Measurements from ENCODE around the gene SPATS2L. TPM values are rescaled to one million over a fixed set of nuclear protein-coding genes. Genes with fewer than 3 reads are reported as not detected.

Gene SPATS2L
- total and polyA plus RNA-seq, 2 of the 13 experiments (the other 11 are each of a cell fraction or from before 2014, with no cell fraction given), result 154 to 212 TPM

- ChIA-PET CTCF (ENCODE audit: low intra/inter-chr PET ratio, low total read pairs) (no interaction called here), POLR2A (no interaction called here)
- no peaks in the 10 kb centered on the region for H3K9me3 ChIP-seq (ENCODE audit: low read length)
- no peak overlapping the region for H3K4me3 ChIP-seq (replicated peaks in 1 of 3; ENCODE audit: insufficient read depth in 1 of 3, low read depth in 2 of 3, low read length in 3 of 3)
- in situ Hi-C loops (cut with HindIII; ENCODE audit: extremely low pct_ligation_motif_present, low pct_unique_long_range_greater_than_20kb) (no loop called here), intact Hi-C loops (cut with micrococcal nuclease; ENCODE audit: unreplicated experiment) (no loop called here)
- no peaks in the 10 kb centered on the region for H3K79me2 ChIP-seq (ENCODE audit: insufficient read depth, low read length)
- no peaks in the 10 kb centered on the region for H3K27me3 ChIP-seq (ENCODE audit: control insufficient read depth in 1 of 2, insufficient read depth in 2 of 2, low read length in 2 of 2)
- H2AFZ ChIP-seq (ENCODE audit: low read length), result no peak overlapping the region
- ATAC-seq, result no peak
- BruUV-seq (replicated peaks), result no TSS peak
- no peaks in the 10 kb centered on the region for H4K20me1 ChIP-seq (ENCODE audit: insufficient read depth, low read length)
- no peak for FAIRE-seq
- H3K9ac ChIP-seq (ENCODE audit: insufficient read depth, low read depth, low read length), result no peak overlapping the region
- H3K36me3 ChIP-seq (replicated peaks in 1 of 2; ENCODE audit: control insufficient read depth in 1 of 2, insufficient read depth in 2 of 2, low read length in 2 of 2), result peaks cover 32 to 73% of the 10 kb centered on the region in 2 experiments
- no peak overlapping the region for H3K27ac ChIP-seq (ENCODE audit: extremely low read length, insufficient read depth, low read length)
- DNase-seq (ENCODE audit: low spot score), result no peak
- WGBS (ENCODE audit: low lambda C conversion rate), result 95% methylated on average over 2 of the region's 2 CpGs
- no peak overlapping the region for H3K4me2 ChIP-seq (ENCODE audit: low read depth, low read length)
- H3K4me1 ChIP-seq (ENCODE audit: insufficient read depth, low read length), result no peaks in the 10 kb centered on the region
- no peak for TF ChIP-seq JUND (CRISPR knock-in tag; IDR thresholded peaks at IDR 0.05)
- TF ChIP-seq REXO4 (CRISPR knock-in tag; IDR thresholded peaks at IDR 0.05; ENCODE audit: borderline replicate concordance), result no peak
- TF ChIP-seq ZNF704 (CRISPR knock-in tag; IDR thresholded peaks at IDR 0.05; ENCODE audit: borderline replicate concordance), result no peak
- TF ChIP-seq POLR2A (IDR thresholded peaks at IDR 0.05; ENCODE audit: insufficient read depth in 1 of 2, low read depth in 2 of 2, low read length in 2 of 2), result no peak
- TF ChIP-seq SMARCE1 (IDR thresholded peaks at IDR 0.05; ENCODE audit: borderline replicate concordance), result no peak
Observed at GRCh38 chr2:200463452-200463851, 157.0 kb downstream of the SPATS2L start.

GRCh38 chr2:200466425-200467418 is 160.2 kb downstream of the SPATS2L start:
- ATAC-seq (no peak), DNase-seq (ENCODE audit: low spot score) (no peak), FAIRE-seq (peak; percentile 21)
- TF ChIP-seq REL (CRISPR knock-in tag; conservative IDR thresholded peaks at IDR 0.05) (no peak), RBM22 (optimal IDR thresholded peaks at IDR 0.05; ENCODE audit: low read length) (peak; percentile 19)
- WGBS (ENCODE audit: low lambda C conversion rate), result 95% methylated on average over 12 of the region's 12 CpGs
- no peak overlapping the region for H3K27ac ChIP-seq (ENCODE audit: extremely low read length, insufficient read depth, low read length)
- H3K27me3 ChIP-seq (ENCODE audit: control insufficient read depth in 1 of 2, insufficient read depth in 2 of 2, low read length in 2 of 2), result no peaks in the 10 kb centered on the region
- H4K20me1 ChIP-seq (ENCODE audit: insufficient read depth, low read length), result 0 out of 2 replicates have a peak, but pooled peaks cover 3% of the 10 kb centered on the region
- in situ Hi-C loops (cut with HindIII; ENCODE audit: extremely low pct_ligation_motif_present, low pct_unique_long_range_greater_than_20kb) (no loop called here), intact Hi-C loops (cut with micrococcal nuclease; ENCODE audit: unreplicated experiment) (no loop called here)
- H3K4me1 ChIP-seq (ENCODE audit: insufficient read depth, low read length), result no peaks in the 10 kb centered on the region
- H3K4me3 ChIP-seq (replicated peaks in 1 of 3; ENCODE audit: insufficient read depth in 1 of 3, low read depth in 2 of 3, low read length in 3 of 3), result no peak overlapping the region
- H3K79me2 ChIP-seq (ENCODE audit: insufficient read depth, low read length), result no peaks in the 10 kb centered on the region
- ChIA-PET CTCF (ENCODE audit: low intra/inter-chr PET ratio, low total read pairs) (no interaction called here), POLR2A (no interaction called here)
- H3K4me2 ChIP-seq (ENCODE audit: low read depth, low read length), result no peak overlapping the region
- no TSS peak for BruUV-seq (replicated peaks)
- no peak overlapping the region for H3K9ac ChIP-seq (ENCODE audit: insufficient read depth, low read depth, low read length)
- no peaks in the 10 kb centered on the region for H3K9me3 ChIP-seq (ENCODE audit: low read length)
- no peak overlapping the region for H2AFZ ChIP-seq (ENCODE audit: low read length)
- H3K36me3 ChIP-seq (replicated peaks in 1 of 2; ENCODE audit: control insufficient read depth in 1 of 2, insufficient read depth in 2 of 2, low read length in 2 of 2), result peaks cover 55 to 84% of the 10 kb centered on the region in 2 experiments
